HG03039 (cell line): ENCODE data around the gene RMP24.

Experiments
- ATAC-seq: cut with Tn5 transposase; IDR thresholded peaks from one replicate; pipeline ENCODE4 v1.9.1; 2021; ENCODE audit warnings: mild to moderate bottlenecking, moderate library complexity; ENCODE audit not compliant: unreplicated experiment

RMP24 gene

GRCh38 chr18:35972197-35973000 lies at the start of gene RMP24:
RMP24 (plus strand) TSS chr18:35972679.
- ATAC-seq: peak; percentile 93

GRCh38 chr18:35923939-35924684 lies 48.4 kb upstream of the RMP24 start:
- no peak for ATAC-seq

GRCh38 chr18:35926884-35927283 lies 45.6 kb upstream of the RMP24 start:
- no peak for ATAC-seq

GRCh38 chr18:35927430-35927829 lies 45.0 kb upstream of the RMP24 start:
- no peak for ATAC-seq

- no peak for ATAC-seq
Observed at GRCh38 chr18:35933982-35934381, 38.5 kb upstream of the RMP24 start.

DNA sequence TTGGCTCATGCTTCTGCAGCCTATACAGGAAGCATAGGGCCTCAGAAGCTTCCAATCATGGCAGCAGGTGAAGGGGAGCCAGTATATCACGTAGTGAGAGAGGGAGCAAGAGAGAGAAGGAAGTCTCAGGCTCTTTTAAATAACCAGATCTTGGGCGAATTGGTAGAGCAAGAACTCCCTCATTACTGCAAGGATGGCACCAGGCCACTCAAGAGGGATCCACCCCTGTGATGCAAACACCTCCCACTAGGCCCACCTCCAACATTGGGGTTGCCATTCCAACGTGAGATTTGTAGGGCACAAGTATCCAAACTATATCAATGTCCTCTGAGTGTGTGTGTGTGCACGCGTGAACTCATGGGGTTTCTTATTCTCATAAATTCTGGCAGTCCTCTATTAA lies 37.6 kb upstream of the RMP24 start:
- ATAC-seq: no peak

GRCh38 chr18:35935805-35936204 lies 36.7 kb upstream of the RMP24 start:
- ATAC-seq: no peak

DNA sequence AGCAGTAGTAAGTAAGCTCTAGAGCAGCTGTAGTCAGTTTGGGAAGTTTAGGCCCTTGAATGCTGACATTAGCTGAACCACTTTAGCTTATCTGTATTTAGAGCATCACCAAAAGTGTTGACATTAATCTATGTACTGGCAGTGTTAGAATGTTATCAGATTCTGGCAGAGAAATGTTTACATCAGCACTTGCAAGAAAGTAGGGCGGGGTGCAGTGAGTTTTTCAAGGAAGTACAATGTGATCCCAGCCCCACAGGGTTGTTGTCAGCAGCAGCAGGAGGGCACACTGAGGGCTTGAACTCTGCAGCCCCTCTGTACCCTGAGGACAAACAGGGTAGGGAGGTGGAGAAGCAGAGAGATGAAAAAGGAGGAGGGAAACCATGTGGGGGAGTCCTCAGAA lies 35.5 kb upstream of the RMP24 start:
- ATAC-seq: no peak

DNA sequence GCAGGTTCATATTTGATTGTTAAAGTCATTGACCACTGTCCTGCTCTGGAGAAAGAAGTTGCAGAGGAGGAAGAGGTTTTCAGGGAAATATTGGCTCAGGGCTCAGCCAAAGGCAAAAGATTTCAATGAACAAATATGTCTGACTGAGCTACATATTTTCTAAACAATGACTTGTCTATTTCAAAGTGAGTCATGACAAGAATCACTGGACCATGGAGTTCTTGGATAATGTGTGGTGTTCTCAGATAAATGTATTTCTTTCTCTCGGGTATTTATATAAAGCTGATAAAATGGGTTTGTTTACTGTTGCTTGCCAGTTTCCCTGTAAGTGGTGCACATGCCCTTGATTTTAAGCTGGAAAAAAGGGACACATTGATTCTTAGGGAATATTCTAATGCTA lies 34.3 kb upstream of the RMP24 start:
- ATAC-seq: no peak

DNA sequence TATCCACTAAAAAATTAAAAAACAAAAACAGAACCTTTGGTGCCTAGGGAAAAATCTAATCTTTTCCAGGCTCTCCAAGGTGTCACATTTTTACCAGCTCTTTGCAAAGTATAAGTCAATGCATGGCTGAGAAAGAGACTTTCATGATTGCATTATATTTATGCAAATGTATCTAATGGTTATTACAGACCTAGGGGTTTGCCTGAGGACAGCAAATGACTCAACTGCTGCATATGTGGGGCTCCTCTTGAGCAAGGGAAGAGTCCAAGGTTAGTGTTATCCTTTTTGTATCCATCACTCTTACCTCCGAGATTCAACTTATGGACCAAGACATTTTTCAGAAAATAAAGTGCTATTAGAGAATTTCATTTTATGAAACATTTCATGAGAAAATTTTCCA lies 33.9 kb upstream of the RMP24 start:
- no peak for ATAC-seq

- ATAC-seq: no peak
Observed at GRCh38 chr18:35939138-35939537, 33.3 kb upstream of the RMP24 start.

DNA sequence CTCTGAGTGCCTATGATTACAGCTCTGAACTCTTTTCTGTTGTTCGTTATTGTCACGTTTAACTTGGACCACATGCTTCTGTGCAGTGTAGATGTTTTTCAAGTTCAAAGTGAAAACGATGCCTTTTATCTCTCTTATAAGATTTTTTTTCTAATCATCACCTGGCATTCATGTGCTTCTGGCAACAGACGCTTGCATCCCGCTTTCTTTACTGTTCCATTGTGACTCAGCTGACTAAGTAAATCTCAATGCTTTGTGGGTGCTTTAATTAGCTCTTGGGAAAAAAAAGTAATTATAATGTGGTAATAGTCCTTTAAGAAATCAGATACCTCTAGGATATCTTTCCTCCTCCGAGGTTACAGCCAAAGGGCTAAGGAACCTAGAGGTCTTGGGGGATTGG lies 31.2 kb upstream of the RMP24 start:
- ATAC-seq: no peak

- ATAC-seq: no peak
Observed at GRCh38 chr18:35942133-35942532, 30.3 kb upstream of the RMP24 start.

DNA sequence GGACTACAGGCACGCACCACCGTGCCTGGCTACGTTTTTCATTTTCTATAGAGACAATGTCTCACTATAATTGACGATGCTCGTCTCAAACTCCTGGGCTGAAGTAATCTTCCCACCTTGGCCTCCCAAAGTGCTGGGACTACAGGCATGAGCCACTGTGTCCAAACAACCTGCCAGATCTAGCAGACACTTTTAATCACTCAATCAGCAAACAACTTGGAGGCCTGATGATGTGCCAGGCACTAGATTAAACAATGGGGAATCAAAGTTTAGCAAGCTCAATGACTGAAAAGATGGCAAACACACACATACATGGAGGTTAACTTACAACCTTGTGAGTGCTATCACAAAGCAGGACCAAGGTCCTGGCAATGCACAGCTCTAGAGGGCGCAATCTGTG lies 29.8 kb upstream of the RMP24 start:
- no peak for ATAC-seq

- ATAC-seq: no peak
Observed at GRCh38 chr18:35948080-35948479, 24.4 kb upstream of the RMP24 start.

GRCh38 chr18:35949090-35949489 lies 23.4 kb upstream of the RMP24 start:
- ATAC-seq: no peak

DNA sequence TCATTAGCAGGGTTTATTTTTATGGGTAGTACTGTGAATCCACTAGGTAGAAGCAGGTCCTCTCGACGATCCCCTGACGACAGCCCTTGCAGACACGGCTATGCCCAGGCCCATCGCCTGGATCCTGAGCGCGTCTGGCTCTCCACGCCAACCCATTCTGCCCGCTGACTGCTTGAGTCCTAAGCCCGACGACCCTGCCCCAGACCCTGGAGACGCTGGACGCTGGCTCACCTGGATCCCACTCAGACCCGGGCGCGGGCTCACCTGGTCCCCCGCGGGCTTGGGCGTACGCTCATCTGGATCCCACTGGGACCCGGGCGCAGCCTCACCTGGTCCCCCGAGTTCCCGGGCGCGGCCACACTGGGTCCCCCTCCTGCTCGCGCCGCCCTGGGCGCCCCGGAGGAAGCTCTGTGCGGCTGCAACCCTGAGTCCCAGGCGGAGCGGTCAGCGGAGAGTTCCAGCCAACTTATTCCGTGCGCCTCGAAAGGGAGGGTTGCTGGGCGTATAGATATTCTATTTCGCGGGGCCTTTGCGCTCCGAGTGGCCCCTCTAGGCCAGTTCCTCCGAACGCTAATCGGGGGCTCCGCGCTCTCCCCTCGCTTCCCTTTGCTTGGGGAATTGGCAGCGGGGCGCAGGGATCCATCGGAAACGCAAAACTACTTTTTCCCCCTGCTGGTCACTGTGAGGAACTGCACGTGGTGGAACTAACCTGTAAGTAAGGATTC lies 22.4 kb upstream of the RMP24 start:
- no peak for ATAC-seq

DNA sequence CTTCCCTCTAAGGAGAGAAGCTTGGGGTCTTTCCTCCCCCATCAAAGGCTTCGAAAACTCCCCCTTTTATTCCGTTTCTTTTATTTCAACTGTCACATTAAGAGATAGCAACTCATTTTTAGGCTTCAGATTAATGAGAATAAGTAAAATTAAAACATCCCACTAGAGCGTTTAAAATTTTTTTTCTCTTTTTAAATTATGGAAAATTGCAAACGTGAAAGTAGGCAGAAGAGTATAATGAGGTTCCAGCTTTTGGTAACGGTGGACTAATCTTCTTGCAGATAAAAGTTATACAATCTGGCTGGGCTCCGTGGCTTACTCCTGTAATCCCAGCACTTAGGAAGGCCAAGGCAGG lies 21.9 kb upstream of the RMP24 start:
- ATAC-seq: no peak

GRCh38 chr18:35953688-35954087 lies 18.8 kb upstream of the RMP24 start:
- no peak for ATAC-seq

DNA sequence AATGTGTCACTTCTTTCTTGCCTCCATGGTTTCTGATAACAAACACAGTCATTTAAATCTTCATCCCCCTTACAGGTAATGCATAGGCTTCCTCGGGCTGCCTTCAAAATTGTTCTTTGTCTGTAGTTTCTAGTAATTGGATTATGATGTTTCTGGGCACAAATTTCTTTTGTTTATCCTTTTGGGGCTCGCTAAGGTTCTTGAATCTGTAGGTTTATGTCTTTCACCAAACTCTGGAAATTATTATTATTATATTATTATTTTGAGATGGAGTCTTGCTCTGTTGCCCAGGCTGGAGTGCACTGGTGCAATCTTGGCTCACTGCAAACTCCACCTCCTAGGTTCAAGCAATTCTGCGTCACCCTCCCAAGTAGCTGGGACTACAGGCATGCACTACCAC lies 16.3 kb upstream of the RMP24 start:
- ATAC-seq: no peak

- ATAC-seq: no peak
Observed at GRCh38 chr18:35962320-35962719, 10.2 kb upstream of the RMP24 start.

DNA sequence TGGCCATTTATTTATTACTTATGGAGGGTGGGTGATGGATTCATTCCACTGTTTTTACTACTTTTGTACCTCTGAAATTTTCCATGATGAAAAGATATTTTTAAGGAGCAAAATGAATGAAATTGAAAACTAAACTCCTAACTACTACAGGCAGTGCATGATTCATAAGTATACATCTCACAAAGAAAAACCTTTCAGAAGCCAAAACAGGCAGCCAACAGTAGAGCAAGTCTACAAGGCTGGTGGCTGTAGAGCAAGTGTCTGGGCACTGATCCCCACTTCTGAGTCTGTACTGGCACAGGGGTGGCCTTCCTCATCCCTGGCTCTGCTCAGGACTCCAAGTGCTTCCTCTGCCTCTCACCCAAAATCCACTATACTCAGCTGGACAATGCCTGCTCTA lies 8.2 kb upstream of the RMP24 start:
- no peak for ATAC-seq
